Measurements from ENCODE around the gene ATP1A2.
"Not testable (repeated sequence)": the region's sequence is repeated elsewhere in the genome, so short reads cannot be mapped to it uniquely, and the experiment has no call there.

Gene ATP1A2

GRCh38 chr1:160101037-160101716 is 14.4 kb upstream of the ATP1A2 start:
- DNase-seq (ENCODE audit: low spot score): peak; percentile 93

GRCh38 chr1:160101717-160102522 is 13.6 kb upstream of the ATP1A2 start:
- no peak for DNase-seq (ENCODE audit: low spot score)

GRCh38 chr1:160103658-160104408 is 11.7 kb upstream of the ATP1A2 start:
- no peak for DNase-seq (ENCODE audit: low spot score)

- no peak for DNase-seq (ENCODE audit: low spot score)
Observed at GRCh38 chr1:160104486-160104885, 11.1 kb upstream of the ATP1A2 start.

- DNase-seq (ENCODE audit: low spot score): no peak
Observed at GRCh38 chr1:160105155-160105554, 10.4 kb upstream of the ATP1A2 start.

- DNase-seq (ENCODE audit: low spot score): no peak
Observed at GRCh38 chr1:160107512-160107911, 8.0 kb upstream of the ATP1A2 start.

- peak; percentile 67 for DNase-seq (ENCODE audit: low spot score)
Observed at GRCh38 chr1:160108888-160109662, 6.5 kb upstream of the ATP1A2 start.

- no peak for DNase-seq (ENCODE audit: low spot score)
Observed at GRCh38 chr1:160109686-160110085, 5.9 kb upstream of the ATP1A2 start.

- not testable (repeated sequence) for DNase-seq (ENCODE audit: low spot score)
Observed at GRCh38 chr1:160111462-160111861, 4.1 kb upstream of the ATP1A2 start.

- DNase-seq (ENCODE audit: low spot score): no peak
Observed at GRCh38 chr1:160112357-160112756, 3.2 kb upstream of the ATP1A2 start.

- DNase-seq (ENCODE audit: low spot score): no peak
Observed at GRCh38 chr1:160113407-160113806, 2.2 kb upstream of the ATP1A2 start.

GRCh38 chr1:160114085-160114484 is 1.5 kb upstream of the ATP1A2 start:
- no peak for DNase-seq (ENCODE audit: low spot score)

GRCh38 chr1:160116283-160117147 is 956 bp downstream of the ATP1A2 start:
- no peak for DNase-seq (ENCODE audit: low spot score)

GRCh38 chr1:160117300-160117699 is 1.7 kb downstream of the ATP1A2 start:
- no peak for DNase-seq (ENCODE audit: low spot score)

- peak; percentile 50 for DNase-seq (ENCODE audit: low spot score)
Observed at GRCh38 chr1:160117709-160118183, 2.2 kb downstream of the ATP1A2 start.

- no peak for DNase-seq (ENCODE audit: low spot score)
Observed at GRCh38 chr1:160118928-160119327, 3.4 kb downstream of the ATP1A2 start.

GRCh38 chr1:160120797-160121196 is 5.2 kb downstream of the ATP1A2 start:
- DNase-seq (ENCODE audit: low spot score): no peak

- DNase-seq (ENCODE audit: low spot score): no peak
Observed at GRCh38 chr1:160121388-160121787, 5.8 kb downstream of the ATP1A2 start.

- DNase-seq (ENCODE audit: low spot score): no peak
Observed at GRCh38 chr1:160122978-160123495, 7.5 kb downstream of the ATP1A2 start.

GRCh38 chr1:160123726-160124125 is 8.2 kb downstream of the ATP1A2 start:
- DNase-seq (ENCODE audit: low spot score): no peak
